ENCODE results near the gene ZGPAT.
"Not testable (repeated sequence)": the region's sequence is repeated elsewhere in the genome, so short reads cannot be mapped to it uniquely, and the experiment has no call there.

Gene ZGPAT, protein sequence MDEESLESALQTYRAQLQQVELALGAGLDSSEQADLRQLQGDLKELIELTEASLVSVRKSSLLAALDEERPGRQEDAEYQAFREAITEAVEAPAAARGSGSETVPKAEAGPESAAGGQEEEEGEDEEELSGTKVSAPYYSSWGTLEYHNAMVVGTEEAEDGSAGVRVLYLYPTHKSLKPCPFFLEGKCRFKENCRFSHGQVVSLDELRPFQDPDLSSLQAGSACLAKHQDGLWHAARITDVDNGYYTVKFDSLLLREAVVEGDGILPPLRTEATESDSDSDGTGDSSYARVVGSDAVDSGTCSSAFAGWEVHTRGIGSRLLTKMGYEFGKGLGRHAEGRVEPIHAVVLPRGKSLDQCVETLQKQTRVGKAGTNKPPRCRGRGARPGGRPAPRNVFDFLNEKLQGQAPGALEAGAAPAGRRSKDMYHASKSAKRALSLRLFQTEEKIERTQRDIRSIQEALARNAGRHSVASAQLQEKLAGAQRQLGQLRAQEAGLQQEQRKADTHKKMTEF

DNA sequence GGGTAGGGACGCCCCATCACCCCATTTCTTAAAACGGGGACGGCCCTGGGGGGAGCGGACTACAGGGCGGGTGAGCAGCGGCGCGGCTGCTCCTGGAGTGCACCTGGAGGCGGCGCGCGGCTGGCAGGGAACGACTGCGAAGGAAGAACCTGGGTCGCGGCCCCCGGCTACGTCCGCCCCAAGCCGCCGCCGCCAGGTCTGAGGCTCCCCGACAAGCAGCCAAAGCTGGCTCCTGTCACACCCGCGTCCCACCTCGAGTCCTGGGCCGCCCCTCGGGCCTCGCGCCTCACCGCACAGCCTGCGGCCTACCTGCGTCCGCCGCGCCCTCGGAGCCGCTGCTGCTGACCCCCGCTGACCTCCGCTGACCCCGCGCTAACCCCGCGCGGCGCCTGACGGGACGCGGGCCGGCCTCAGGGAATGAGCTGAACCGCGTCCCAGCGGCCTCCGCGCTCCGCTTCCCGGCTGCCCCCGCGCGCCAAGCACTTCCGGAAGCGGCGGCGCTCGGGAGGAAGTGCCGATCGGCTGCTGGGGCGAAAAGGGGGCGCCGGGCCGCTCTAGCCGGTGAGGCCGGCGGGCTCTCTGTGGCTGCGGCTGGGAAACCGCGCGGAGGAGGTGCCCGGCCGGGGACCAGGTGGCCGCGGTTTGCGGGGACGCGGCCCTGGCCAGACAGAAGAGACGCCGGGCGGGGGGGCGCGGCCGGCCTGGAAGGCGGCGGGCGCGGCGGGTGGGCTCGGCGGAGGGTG, at the start of gene ZGPAT, which contains the start of gene ARFRP1:
TSS of gene ZGPAT (plus strand) at position 482 of the 743 bp plus-strand sequence. CDS start 542 bp downstream, outside the sequence.
TSS of gene ARFRP1 (minus strand) at position 419 of the 743 bp plus-strand sequence. CDS start 885 bp downstream, outside the sequence.
- peak; percentile 20 for DNase-seq

DNA sequence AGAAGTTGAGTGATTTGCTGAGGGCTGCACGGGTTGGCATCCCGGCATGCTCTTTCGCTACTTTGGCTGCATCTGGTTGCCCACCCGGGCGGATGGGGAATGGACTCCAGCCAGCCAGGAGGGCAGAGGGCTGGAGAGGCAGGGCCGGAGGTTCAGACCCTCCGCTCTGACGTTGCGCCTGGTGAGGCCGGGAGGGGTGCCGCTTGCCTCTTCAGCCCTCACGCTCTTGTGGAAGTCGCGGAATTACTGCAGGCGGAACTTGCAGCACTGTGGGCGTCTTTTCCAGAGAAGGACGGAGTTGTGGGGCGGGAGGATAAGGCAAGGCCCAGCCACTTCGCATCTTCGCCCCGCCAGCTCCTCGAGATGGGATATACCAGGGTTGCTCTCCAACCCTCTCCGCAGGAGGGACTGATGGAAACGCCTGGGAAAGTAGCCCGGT, 49.1 kb upstream of the ZGPAT start:
- DNase-seq, result no peak

DNA sequence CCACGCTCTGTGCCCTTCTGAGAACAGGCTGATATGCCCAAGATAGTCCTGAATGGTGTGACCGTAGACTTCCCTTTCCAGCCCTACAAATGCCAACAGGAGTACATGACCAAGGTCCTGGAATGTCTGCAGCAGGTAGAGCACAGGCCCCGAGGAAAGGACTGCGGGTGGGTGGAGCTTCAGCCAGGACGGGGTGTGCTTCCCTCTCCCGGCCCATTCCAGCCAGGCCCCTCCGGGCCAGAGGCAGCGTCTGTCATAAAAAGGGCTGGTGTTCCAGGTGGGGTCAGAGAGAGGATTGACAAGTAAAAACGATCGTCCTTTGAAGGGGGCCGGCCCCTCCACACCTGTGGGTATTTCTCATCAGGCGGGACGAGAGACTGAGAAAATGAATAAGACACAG, 48.5 kb upstream of the ZGPAT start:
- DNase-seq, result no peak

DNA sequence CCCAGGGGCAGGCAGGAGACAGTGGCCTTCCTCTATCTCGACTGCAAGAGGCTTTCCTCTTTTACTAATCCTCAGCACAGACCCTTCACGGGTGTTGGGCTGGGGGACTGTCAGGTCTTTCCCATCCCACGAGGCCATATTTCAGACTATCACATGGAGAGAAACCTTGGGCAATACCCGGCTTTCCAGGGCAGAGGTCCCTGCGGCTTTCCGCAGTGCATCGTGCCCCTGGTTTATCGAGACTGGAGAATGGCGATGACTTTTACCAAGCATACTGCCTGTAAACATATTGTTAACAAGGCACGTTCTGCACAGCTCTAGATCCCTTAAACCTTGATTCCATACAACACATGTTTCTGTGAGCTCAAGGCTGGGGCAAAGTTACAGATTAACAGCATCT, 47.7 kb upstream of the ZGPAT start:
- DNase-seq, result not testable (repeated sequence)

DNA sequence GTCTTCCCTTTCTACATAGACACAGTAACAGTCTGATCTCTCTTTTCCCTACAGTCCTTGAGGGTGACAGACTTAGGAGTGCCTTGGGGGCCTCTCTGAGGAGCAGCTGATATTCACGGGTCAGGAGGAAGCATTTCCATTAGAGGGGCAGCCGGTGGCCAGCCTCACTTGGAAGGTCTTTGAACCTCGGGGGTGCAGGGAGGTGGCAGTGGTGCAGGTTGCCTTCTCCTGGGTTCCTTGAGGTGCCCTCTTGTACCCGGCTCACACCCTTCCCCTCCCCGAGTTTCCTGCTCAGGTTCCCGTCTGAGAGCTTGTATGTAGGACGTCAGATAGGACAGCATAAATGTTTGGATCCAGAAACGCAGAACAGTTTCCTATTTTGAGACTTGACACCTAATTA, 47.2 kb upstream of the ZGPAT start:
- DNase-seq, result no peak

DNA sequence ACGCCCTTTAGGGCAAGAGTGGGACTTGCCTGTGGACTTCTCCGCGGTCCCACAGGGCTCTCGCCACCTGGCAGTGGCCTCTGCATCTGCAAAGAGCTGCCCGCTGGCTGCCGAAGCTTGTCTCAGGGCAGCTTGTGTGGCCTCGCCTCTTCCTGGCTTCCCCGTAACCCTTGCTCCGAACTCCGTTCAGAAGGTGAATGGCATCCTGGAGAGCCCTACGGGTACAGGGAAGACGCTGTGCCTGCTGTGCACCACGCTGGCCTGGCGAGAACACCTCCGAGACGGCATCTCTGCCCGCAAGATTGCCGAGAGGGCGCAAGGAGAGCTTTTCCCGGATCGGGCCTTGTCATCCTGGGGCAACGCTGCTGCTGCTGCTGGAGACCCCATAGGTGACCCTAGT, 46.7 kb upstream of the ZGPAT start:
- no peak for DNase-seq

DNA sequence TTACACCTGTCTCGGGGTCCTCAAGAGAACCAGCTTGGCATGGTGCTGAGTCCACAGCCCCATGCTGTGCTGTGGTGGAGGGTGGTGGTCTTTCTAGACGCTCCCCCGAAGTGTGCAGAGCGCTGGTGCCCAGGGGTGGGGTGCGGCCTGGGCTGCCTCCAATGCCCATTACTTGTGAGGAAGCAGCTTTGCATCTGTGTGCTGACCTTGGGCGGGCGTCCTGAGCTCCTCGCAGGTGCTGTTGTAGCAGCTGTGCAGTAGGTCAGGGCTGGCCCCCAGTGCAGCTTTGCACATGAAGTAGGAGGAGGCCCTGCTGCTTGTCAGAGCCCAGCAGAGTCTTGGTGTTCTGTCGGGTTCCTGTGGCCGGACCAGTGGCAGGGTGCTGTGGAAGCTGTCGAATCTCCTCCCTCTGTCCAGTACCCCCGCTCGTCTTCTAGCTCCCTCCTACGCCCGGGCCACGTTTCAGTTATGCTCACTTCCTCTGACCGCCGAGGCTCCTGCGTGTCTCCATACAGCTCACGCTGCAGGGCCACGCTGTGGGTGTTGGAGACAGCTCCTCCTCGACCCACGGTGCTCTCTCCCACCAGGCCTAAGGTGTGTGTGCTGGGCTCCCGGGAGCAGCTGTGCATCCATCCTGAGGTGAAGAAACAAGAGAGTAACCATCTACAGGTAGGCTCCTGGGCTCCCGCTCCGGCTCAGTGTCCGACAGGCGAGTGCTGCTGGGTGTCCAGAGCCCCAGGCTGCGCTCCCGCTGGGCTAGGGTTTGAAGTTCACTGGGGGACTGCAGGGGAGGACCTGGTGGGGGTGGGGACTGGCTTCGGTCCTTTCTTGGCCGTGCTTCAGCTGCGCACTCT, 45.7 kb upstream of the ZGPAT start:
- no peak for DNase-seq

DNA sequence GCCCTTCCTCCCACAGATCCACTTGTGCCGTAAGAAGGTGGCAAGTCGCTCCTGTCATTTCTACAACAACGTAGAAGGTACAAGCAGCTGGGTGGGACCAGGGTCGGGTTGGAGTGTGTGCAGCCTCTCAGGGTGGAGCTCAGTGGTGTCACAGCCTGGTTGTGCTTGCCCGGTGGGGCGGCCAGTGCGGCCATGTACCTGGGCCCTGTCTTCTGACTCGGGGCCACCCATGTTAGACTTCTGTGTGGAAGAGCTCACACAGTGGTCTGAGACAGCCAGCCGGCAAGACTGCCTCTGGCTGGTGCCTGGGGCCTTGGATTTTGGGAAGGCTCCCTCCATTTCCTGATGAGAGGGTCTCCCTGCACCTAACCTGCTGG, 45.0 kb upstream of the ZGPAT start:
- no peak for DNase-seq

DNA sequence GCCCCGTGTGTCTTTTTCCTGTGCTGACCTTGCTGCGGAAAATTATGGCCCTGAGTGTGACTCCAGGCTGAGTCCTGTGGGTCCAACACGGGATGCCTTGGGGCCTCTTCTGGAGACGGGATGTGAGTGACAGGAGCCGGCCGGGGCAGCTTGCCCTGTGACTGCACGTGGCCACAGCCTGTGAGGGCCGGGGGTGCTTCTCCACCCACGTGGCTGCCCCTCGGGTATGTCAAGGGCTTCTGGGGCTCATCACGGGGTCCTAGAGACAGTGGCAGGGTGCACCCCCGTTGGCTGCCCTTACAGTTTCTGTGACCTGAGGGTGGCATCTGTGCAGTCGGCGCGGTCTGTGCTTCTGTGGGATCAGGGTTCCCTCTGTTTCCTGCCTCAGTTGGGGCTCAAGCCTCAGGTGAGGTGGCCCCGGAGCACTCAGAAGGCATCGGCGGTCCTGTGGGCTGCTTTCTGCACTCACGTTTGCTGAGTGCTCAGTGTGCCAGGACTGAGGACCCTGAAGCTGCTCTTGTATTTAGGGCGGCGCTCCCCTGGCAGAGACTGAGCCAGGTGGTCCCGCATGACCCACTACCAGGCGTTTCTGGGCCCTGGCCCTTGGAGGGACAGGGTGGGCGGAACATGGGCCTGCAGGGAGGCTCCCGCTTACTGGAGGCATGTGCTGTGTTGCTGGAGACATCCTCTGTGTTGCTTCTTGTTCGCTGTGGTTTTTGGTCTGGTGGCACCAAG, 44.3 kb upstream of the ZGPAT start:
- DNase-seq, result no peak

DNA sequence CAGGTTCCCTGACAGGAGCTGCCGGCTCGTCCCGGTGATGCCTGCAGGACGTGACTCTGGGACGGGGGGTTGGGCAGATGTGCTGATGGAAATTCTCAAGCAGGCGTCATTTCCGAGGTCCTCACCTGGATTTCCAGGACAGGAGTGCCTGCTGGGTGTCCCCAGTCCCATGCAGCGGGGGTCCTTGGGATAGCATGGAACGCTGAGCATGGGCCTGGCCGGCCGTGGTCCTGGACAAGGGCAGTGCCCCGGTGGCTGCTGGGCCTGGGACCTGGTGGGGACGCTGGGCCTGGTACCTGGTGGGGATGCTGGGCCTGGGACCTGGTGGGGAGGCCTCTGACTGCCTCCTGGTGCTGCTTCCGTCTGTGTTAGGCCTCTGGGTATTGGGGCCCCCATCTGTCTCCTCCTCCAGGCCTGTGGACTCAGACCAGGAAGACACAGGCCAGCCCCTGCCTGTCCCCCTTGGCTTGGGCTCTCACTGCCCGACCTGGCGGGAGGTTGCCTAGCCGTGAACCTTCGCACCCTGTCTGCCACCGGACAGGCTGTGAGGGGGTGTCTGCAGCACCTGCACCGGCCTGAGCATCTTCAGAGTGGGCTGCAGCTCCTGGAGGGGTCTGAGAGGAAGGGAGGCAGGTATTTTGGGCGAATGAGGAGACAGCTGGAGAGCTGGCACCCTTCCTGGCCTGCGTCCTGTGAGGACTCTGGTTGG, 43.5 kb upstream of the ZGPAT start:
- no peak for DNase-seq

DNA sequence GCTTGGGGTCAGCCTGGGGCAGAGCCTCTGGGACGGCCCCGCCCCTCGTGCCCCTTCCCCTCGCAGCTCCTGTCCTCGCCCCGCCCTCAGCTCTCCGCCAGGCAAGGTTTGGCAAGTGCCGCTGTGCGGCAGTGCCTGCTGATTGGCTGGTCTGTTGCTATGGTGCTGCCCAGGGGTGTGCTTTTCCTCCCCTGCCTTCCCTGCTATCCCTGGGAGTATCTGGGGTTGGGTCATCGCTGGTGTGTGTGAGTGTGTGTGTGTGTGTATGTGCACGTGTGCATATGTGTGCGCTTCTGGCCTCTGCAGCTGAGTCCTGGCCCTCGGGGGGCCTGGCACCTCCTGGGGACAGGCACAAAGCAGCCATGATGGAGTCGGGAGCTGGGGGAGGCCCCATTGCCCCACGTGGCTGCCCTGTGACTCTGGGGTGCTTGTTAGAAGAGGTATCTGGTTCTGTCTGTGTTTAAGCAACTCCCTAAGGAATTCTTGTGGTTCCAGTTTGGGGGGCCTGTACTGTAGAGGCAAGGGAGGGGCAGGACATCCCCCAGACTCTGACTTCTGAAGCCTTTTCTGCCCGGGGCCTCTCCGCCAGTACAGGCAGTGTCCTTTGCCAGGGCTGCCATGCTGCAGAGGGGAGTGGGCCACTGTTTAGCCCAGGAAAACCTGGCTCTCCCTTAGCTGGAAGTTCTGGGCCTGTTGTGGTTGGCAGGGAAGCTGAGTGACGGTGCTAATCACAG, 42.8 kb upstream of the ZGPAT start:
- DNase-seq, result no peak

DNA sequence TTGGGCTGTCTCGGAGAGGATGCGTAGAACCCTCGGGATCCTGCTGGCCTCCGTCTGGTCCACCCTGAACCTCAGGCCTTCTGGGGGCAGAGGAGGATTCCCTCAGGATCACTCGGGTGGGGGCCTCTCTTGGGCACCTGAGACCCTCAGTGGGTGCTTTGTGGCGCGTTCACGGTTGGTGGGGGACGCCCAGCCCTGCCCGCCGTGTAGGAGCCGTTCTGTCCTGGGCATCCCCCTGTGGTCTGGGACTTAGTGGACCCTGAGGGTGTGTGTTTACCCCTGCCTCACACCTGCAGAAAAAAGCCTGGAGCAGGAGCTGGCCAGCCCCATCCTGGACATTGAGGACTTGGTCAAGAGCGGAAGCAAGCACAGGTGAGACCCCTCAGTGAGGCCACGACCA, 42.1 kb upstream of the ZGPAT start:
- no peak for DNase-seq

DNA sequence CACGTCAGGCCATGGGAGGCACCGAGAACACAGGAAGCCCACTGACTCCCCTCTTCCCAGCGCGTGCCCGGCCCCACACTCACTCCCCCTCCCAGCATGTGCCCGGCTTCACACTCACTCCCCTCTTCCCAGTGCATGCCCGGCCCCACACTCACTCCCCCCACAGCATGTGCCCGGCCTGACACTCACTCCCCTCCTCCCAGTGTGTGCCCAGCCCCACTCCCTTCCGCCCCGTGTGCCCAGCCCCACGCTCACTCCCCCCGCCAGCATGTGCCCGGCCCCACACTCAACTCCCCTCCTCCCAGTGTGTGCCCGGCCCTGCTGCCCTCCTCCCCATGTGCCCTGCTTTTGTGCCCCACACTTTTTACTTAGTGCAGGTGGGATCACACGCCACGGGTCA, 40.0 kb upstream of the ZGPAT start:
- DNase-seq, result no peak

DNA sequence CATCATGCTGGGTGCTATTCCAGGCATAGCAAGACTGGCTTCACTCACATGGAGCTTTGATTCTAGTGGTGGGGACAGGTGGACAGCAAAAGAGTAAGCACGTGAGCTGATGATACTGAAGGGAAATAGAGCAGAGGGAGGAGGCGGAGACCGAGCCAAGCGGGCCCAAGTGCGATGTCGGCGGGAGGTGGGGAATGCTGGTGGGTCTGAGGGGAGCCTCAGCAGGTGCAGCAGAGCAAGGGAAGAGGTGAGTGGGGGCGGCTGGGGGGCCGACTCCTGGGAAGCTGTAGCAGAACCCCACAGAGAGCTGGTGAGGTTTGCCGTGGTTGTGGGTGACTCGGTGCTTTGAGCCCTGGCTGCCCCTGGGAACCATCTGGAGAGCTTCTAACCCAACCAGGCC, 39.5 kb upstream of the ZGPAT start:
- no peak for DNase-seq

DNA sequence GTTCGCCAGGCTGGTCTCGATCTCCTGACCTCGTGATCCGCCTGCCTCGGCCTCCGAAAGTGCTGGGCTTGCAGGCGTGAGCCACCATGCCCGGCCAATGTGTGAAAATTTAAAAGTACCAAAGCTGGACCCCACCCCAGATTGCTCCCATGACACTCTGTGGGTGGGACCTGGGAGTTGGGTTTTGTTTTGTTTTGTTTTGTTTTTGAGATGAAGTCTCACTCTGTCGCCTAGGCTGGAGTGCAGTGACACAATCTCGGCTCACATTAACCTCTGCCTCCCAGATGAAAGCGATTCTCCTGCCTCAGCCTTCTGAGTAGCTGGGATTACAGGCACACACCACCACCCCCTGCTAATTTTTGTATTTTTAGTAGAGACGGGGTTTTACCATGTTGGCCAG, 36.1 kb upstream of the ZGPAT start:
- DNase-seq, result not testable (repeated sequence)

DNA sequence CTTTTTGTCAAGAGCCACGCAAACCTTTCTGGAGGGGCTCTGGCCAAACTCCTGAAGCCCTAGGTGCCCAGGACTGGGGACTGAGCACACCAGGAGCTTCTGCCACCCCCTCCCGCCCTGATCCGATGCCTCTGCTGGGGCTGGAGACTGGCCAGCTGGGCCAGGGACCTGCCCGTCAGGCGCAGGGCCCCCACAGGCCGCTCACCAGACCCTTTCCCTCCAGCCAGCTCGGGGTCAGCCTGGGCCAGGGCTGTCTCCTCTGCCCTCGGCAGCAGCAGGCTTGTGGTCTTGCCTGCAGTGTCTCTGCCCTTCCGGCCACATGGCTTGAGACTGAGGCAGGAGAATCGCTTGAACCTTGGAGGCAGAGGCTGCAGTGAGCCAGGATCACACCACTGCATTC, 35.2 kb upstream of the ZGPAT start:
- no peak for DNase-seq

DNA sequence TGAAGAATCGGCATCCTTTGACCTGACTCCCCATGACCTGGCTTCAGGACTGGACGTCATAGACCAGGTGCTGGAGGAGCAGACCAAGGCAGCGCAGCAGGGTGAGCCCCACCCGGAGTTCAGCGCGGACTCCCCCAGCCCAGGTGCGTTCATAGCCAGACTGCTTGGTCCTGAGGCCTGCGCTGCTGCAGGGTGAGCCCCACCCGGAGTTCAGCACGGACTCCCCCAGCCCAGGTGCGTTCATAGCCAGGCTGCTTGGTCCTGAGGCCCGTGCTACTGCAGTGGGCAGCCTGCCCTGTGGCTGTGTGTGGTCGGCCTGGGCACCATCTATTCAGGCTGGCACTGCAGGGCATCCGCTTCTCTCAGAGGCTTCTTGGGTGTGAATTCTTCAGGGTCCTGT, 33.9 kb upstream of the ZGPAT start:
- no peak for DNase-seq

DNA sequence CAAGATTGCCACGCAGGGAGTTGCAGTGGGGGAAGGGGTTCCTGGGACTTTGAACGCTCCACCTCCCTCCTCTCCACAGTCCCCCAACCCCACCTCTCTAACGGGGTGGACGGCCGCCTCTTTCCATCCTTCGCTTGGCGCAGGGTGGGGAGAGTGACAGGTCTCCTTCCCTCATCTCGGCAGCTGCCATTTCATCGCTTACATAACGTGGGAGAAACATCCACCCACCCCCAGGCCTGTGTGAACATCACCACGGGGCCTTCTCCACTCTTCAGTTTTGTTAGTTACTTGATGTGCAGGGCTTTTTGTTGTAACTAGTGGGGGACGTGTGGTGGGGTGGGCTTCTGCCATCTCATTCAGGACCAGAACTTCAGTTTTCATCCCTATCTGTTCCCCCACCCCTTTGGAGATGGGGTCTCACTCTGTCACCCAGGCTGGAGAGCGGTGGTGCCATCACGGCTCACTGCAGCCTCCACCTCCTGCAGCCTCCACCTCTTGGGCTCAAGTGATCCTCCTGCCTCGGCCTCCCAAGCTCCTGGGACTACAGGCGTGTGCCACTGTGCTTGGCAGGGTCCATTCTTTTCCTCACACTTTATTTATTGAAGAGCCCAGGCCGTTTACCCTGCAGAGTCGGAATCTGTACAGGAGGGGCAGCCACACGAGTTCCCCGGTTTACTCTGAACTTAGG, 32.0 kb upstream of the ZGPAT start:
- DNase-seq, result no peak

DNA sequence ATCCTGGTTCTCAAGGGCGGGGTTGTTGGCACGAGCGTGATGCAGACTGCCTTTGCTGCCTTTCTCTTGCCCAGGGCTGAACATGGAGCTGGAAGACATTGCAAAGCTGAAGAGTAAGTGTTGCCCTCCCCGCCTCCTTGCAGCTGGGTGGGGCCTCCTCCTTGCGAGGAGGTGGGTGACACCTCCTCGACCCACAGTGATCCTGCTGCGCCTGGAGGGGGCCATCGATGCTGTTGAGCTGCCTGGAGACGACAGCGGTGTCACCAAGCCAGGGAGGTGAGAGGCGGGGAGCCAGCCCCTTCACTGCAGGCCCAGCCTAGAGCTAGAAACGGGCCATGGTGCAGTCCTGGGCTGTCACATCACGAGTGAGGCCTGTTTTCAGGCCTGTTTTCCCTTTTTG, 29.8 kb upstream of the ZGPAT start:
- DNase-seq, result no peak
